Measurements from ENCODE around the gene DIAPH1.

- TF ChIP-seq EZH2phosphoT487 (IDR thresholded peaks at IDR 0.05) (no peak), CTCF (IDR thresholded peaks at IDR 0.05) (no peak)
Measured at GRCh38 chr5:141517312-141517711, 101.5 kb downstream of the DIAPH1 start.

Data from neural progenitor cell (in vitro differentiated cells).